Measurements from ENCODE around the gene CDH23. TPM values are rescaled to one million over a fixed set of nuclear protein-coding genes. Genes with fewer than 3 reads are reported as not detected.
A peak's percentile ranks its signal among the peaks of the same experiment; 100 is the strongest.

Gene CDH23
- total RNA-seq, 1 experiment from 2014 or later, result 2.9 TPM

DNA sequence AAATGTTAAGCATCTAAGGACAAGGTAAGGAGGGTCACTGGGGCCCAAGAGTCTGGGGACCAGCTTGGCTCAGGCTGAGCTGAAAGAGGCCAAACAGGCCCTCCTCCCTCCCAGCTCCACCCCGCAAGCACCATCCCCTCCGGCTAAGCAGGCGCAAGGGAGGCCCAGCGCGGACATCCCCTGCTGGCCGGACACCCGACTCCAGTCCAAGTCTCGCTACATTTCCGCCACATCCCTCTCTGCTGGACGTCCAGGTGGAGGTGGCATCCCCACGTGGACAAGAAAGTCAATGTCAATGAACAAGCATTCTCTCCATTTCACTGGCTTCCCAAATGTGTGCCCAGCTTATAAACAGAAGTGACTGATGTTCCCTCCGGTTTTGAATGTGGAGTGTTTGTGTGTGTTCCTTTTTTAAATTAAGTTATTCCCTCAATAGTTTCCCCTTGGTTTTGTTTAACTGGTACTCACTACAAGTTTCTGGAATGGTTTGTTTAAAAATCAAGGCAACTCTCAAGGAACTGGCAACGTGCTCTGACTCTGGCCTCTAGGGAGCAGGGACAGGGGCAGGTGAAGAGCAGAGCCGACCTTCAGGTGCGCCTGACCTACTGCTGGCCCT, 418.9 kb downstream of the CDH23 start (continued):
- TF ChIP-seq, protein P1, sequence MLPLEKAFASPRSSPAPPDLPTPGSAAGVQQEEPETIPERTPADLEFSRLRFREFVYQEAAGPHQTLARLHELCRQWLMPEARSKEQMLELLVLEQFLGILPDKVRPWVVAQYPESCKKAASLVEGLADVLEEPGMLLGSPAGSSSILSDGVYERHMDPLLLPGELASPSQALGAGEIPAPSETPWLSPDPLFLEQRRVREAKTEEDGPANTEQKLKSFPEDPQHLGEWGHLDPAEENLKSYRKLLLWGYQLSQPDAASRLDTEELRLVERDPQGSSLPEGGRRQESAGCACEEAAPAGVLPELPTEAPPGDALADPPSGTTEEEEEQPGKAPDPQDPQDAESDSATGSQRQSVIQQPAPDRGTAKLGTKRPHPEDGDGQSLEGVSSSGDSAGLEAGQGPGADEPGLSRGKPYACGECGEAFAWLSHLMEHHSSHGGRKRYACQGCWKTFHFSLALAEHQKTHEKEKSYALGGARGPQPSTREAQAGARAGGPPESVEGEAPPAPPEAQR (CRISPR knock-in tag; IDR thresholded peaks at IDR 0.05), result no peak
- TF ChIP-seq ZNF423 (CRISPR knock-in tag; IDR thresholded peaks at IDR 0.05) (no peak), SMAD4 (CRISPR knock-in tag; IDR thresholded peaks at IDR 0.05) (no peak), ATF1 (CRISPR knock-in tag; IDR thresholded peaks at IDR 0.05) (no peak)

DNA sequence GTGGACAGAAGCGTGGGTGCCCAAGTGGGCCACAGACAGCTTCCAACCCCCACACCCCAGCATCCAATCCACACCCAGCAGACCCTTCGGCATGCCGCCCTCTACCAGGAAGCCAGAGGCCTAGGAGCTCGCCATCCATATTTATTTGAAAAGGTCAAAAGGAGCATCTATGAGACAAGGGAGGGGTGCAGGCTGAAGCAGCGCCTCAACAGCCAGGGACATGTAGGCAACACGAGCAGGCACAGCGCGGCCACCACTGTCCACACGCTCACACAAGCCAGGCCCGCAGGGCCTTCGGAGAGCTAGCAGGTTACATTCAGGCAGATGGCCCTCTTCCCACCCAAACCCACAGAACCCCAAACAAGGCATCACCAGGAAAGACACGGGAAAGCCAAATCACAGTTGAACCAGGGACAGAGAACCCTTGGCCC, 419.7 kb downstream of the CDH23 start:
- ChIA-PET CTCF (no interaction called here), POLR2A (no interaction called here)
- Mint-ChIP-seq H3K27ac (peak overlapping the region; percentile 46; the same call in 1 of the 2 replicates), H3K36me3 (peaks cover 58% of the 10 kb centered on the region), H3K27me3 (ENCODE audit: low read depth) (no peaks in the 10 kb centered on the region), H3K4me3 (no peak overlapping the region), H3K9me3 (no peaks in the 10 kb centered on the region), H3K4me1 (no peaks in the 10 kb centered on the region)
- ATAC-seq (no peak), DNase-seq (ENCODE audit: low spot score) (no peak)
- TF ChIP-seq CREM (CRISPR knock-in tag; IDR thresholded peaks at IDR 0.05) (no peak), PRDM15 (CRISPR knock-in tag; IDR thresholded peaks at IDR 0.05) (no peak)

DNA sequence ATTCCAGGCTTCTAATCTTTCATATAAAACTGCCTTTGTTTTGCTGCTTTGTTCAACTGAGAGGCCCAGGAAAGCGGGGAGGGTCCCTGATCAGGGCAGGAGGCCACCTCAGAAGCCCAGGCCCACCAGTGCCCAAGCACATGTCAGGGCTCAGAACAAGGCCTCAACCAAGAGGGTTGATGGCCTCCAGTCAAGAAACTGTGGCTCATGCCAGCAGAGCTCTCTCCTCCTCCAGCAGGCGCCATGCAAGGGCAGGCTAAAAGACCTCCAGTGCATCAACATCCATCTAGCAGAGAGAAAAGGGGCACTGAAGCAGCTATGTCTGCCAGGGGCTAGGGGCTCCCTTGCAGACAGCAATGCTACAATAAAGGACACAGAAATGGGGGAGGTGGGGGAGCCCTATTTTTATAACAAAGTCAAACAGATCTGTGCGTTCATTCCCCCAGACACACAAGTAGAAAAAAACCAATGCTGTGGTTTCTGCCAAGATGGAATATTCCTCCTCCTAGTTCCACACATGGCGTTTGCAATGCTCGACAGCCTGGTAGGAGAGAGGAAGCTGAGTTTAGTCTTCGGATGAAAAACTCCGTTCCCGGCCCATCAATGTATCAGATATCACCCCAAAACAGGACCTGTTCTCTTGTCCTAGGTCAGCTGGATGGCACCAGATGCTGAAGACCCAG, 420.4 kb downstream of the CDH23 start:
- Mint-ChIP-seq H3K4me1 (no peaks in the 10 kb centered on the region), H3K36me3 (peaks cover 65% of the 10 kb centered on the region), H3K27ac (no peak overlapping the region), H3K4me3 (no peak overlapping the region), H3K9me3 (no peaks in the 10 kb centered on the region), H3K27me3 (ENCODE audit: low read depth) (no peaks in the 10 kb centered on the region)
- DNase-seq (ENCODE audit: low spot score), result no peak
- ChIA-PET POLR2A (no interaction called here), CTCF (no interaction called here)
- no peak for ATAC-seq
- TF ChIP-seq TCF7 (CRISPR knock-in tag; IDR thresholded peaks at IDR 0.05; ENCODE audit: low read depth) (no peak), ZNF423 (CRISPR knock-in tag; IDR thresholded peaks at IDR 0.05) (no peak), OVOL2 (CRISPR knock-in tag; IDR thresholded peaks at IDR 0.05; ENCODE audit: borderline replicate concordance) (no peak), HMGXB4 (CRISPR knock-in tag; IDR thresholded peaks at IDR 0.05) (no peak), MXD4 (CRISPR knock-in tag; IDR thresholded peaks at IDR 0.05; ENCODE audit: borderline replicate concordance) (no peak), CBFB (CRISPR knock-in tag; IDR thresholded peaks at IDR 0.05; ENCODE audit: low read depth) (no peak), FOXJ3 (CRISPR knock-in tag; IDR thresholded peaks at IDR 0.05; ENCODE audit: borderline replicate concordance) (no peak), GRHL2 (CRISPR knock-in tag; IDR thresholded peaks at IDR 0.05; ENCODE audit: insufficient replicate concordance, severe bottlenecking) (no peak), ZNF532 (CRISPR knock-in tag; IDR thresholded peaks at IDR 0.05; ENCODE audit: borderline replicate concordance) (no peak), HMGA2 (CRISPR knock-in tag; IDR thresholded peaks at IDR 0.05) (no peak), TEAD4 (CRISPR knock-in tag; IDR thresholded peaks at IDR 0.05) (no peak)
- TF ChIP-seq, protein P2, sequence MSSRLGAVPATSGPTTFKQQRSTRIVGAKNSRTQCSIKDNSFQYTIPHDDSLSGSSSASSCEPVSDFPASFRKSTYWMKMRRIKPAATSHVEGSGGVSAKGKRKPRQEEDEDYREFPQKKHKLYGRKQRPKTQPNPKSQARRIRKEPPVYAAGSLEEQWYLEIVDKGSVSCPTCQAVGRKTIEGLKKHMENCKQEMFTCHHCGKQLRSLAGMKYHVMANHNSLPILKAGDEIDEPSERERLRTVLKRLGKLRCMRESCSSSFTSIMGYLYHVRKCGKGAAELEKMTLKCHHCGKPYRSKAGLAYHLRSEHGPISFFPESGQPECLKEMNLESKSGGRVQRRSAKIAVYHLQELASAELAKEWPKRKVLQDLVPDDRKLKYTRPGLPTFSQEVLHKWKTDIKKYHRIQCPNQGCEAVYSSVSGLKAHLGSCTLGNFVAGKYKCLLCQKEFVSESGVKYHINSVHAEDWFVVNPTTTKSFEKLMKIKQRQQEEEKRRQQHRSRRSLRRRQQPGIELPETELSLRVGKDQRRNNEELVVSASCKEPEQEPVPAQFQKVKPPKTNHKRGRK (CRISPR knock-in tag; IDR thresholded peaks at IDR 0.05; ENCODE audit: borderline replicate concordance), result no peak
- TF ChIP-seq, protein P3, sequence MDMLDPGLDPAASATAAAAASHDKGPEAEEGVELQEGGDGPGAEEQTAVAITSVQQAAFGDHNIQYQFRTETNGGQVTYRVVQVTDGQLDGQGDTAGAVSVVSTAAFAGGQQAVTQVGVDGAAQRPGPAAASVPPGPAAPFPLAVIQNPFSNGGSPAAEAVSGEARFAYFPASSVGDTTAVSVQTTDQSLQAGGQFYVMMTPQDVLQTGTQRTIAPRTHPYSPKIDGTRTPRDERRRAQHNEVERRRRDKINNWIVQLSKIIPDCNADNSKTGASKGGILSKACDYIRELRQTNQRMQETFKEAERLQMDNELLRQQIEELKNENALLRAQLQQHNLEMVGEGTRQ (CRISPR knock-in tag; IDR thresholded peaks at IDR 0.05), result no peak

Measured in WTC11 (cell line).